ENCODE measurements around the gene HSPH1. TPM values are rescaled to one million over a fixed set of nuclear protein-coding genes. Genes with fewer than 3 reads are reported as not detected.

The HSPH1 gene
- total RNA-seq (10 to 100 TPM; 11.1 to 37.0 (median 19.4) TPM), polyA plus RNA-seq (10 to 100 TPM; 21.5 to 31.5 TPM)

DNA sequence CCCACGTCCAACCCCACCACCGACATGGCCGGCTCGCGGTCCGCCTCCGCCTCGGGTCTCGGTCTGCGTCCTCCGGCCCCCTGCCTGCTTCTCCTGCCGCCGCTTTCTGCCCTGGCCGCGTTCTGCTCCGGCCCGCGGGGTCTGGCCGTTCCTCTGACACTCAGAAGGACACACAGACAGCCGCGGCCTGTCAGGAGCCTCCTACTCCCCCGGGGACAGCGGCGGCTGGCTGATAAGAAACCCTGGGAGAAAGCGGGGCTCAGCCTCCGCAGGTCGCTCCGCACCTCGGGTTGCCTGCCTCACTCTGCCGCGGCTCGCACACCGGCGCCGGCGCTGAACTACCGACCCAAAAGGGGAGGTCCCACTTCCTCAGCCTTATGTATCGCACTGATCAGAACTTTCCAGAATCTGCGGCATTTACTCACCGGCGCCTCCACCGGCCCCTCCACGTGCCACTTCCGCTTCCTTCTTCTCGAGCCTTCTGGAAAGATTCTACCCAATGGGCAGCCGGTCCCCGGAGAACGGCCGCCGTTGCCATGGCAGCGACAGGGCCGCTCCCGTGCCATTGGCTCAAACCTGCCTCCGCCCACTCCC is at the start of gene HSPH1:
TSS of gene HSPH1 (minus strand) at position 348 of the 594 bp plus-strand sequence. CDS start at position 26, 322 bp downstream.
- Histone ChIP-seq H3K36me3 (peaks cover 0 to 6% (median 0%) of the 10 kb centered on the region in 3 donors), H3K4me1 (peaks cover 0 to 14% (median 8%) of the 10 kb centered on the region in 3 donors), H3K4me3 (peak within 1 kb of the TSS; percentile 62 to 95 (median 68)), H3K9me3 (no peaks in the 10 kb centered on the region), H3K27me3 (no peaks in the 10 kb centered on the region), H3K27ac (peak within 1 kb of the TSS; percentile 77 to 100 (median 94))
- no peak for FAIRE-seq
- TF ChIP-seq, protein P1, sequence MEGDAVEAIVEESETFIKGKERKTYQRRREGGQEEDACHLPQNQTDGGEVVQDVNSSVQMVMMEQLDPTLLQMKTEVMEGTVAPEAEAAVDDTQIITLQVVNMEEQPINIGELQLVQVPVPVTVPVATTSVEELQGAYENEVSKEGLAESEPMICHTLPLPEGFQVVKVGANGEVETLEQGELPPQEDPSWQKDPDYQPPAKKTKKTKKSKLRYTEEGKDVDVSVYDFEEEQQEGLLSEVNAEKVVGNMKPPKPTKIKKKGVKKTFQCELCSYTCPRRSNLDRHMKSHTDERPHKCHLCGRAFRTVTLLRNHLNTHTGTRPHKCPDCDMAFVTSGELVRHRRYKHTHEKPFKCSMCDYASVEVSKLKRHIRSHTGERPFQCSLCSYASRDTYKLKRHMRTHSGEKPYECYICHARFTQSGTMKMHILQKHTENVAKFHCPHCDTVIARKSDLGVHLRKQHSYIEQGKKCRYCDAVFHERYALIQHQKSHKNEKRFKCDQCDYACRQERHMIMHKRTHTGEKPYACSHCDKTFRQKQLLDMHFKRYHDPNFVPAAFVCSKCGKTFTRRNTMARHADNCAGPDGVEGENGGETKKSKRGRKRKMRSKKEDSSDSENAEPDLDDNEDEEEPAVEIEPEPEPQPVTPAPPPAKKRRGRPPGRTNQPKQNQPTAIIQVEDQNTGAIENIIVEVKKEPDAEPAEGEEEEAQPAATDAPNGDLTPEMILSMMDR (IDR thresholded peaks at IDR 0.05) = no peak
- 0% methylated on average over 52 to 54 of the region's 54 CpGs for WGBS, 2 donors
- peak; percentile 88 to 95 (median 95) for ATAC-seq
- intact Hi-C loops (cut with DNase I) = no loop called here
- peak; percentile 97 to 99 (median 98) for DNase-seq

DNA sequence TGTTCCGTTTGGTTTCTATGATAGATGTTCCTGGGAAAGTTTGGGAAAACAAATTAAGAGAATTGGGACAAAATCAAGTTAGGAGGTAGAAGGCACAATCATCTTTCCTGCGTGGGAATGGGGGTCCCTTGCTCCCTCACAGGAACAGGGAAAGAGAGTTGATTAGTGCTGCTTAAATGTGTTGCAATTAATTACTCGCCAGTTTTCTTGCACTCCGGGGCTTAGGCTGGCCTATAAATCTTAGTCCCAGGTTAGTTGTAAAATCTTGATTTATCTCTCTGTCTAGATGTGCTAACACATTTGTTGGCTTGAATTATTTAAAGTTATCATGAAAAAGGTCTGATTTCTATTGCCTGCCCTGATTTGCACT is 48.1 kb upstream of the HSPH1 start:
- no peaks in the 10 kb centered on the region for H3K9me3 ChIP-seq
- peak overlapping the region in 1 of 4 donors; percentile 22 for H3K27ac ChIP-seq
- intact Hi-C loops (cut with DNase I) = no loop called here
- FAIRE-seq (no peak), DNase-seq (no peak), ATAC-seq (no peak)
- 52 to 62% methylated on average over 4 of the region's 4 CpGs for WGBS, 2 donors
- peaks cover 0 to 3% (median 3%) of the 10 kb centered on the region in 3 donors for H3K4me1 ChIP-seq
- H3K36me3 ChIP-seq = no peaks in the 10 kb centered on the region
- no peak overlapping the region for H3K4me3 ChIP-seq
- TF ChIP-seq, protein P1 (IDR thresholded peaks at IDR 0.05) = no peak
- no peaks in the 10 kb centered on the region for H3K27me3 ChIP-seq

DNA sequence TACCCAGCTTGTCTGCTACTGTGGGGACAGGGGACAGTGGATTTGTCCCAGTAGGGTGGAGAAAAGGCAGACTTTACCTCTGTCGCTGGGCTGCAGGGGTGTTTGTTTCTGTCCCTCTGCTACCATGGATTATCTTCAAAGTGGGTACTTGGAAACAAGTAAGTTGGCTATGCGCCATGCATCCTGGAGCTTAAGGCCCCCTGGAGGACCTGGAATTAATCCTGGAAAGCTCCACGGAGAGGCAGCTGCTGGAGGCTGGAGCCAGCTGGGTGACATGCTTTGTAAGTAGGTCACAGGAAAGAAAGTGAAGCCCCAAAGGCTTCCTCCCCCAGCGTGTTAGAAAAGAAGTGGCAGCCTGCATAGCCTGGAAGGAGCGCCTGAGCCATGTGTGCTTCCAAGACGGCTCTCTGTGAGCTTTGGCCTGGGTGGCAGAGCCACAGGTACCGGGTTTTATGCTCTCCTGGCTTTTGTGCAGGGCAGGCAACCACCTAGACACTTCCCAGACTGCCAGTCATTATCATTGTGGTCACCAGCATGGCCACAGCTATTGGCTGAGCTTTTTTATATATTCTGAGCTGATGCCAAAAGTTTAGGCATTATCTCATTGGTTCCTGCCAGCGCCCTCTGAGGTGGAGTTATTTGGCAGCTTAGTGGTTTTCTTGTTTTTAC is 47.6 kb upstream of the HSPH1 start:
- H3K4me3 ChIP-seq = no peak overlapping the region
- DNase-seq = peak in 3 of 6 donors; percentile 7 to 37 (median 20)
- H3K27ac ChIP-seq = peak overlapping the region in 1 of 4 donors; percentile 22
- ATAC-seq = peak; percentile 43 to 72 (median 55)
- FAIRE-seq = no peak
- H3K9me3 ChIP-seq = no peaks in the 10 kb centered on the region
- peaks cover 0 to 3% (median 3%) of the 10 kb centered on the region in 3 donors for H3K4me1 ChIP-seq
- TF ChIP-seq, protein P1 (IDR thresholded peaks at IDR 0.05) = no peak
- intact Hi-C loops (cut with DNase I) = no loop called here
- H3K36me3 ChIP-seq = no peaks in the 10 kb centered on the region
- H3K27me3 ChIP-seq = no peaks in the 10 kb centered on the region
- 51 to 62% methylated on average over 8 of the region's 8 CpGs for WGBS, 2 donors

DNA sequence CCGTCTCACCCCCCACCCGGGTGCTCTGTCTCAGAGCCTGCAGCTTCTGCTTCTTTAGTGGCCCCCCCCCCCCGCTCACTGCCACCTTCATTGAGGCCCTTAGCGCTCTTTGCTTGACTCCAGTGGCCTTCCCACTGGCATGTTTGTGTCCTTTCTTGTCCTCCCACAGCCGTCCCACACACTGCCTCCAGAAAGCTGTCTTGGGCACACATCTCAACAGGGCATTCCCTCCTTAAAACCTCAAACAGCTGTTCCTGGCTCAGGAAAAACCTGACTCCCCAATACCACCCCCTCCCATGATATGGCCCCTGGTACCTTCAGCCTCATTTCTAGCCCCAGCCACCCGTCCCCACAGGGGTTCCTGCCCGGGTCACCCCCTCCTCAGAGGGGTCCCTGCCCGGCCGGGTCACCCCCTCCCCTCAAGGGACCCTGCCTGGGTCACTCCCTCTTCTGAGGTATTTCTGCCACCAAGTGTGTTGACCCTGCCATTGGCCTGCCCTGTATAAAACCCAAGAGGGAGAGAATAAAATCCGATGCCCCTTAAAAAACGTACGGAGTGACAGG is 46.9 kb upstream of the HSPH1 start:
- TF ChIP-seq, protein P1 (IDR thresholded peaks at IDR 0.05) = no peak
- intact Hi-C loops (cut with DNase I) = no loop called here
- Histone ChIP-seq H3K36me3 (no peaks in the 10 kb centered on the region), H3K4me3 (no peak overlapping the region), H3K27me3 (no peaks in the 10 kb centered on the region), H3K9me3 (no peaks in the 10 kb centered on the region), H3K4me1 (peaks cover 0 to 3% (median 3%) of the 10 kb centered on the region in 3 donors), H3K27ac (no peak overlapping the region)
- DNase-seq = no peak
- 82 to 89% methylated on average over 12 of the region's 12 CpGs for WGBS, 2 donors
- ATAC-seq = no peak
- no peak for FAIRE-seq
